Measurements from ENCODE around the gene TRABD. TPM values are rescaled to one million over a fixed set of nuclear protein-coding genes. Genes with fewer than 3 reads are reported as not detected.

The TRABD gene
- polyA plus RNA-seq, 1 donor from 2014 or later, result 31.8 TPM

- no peak overlapping the region for H3K4me3 ChIP-seq (ENCODE audit: low read length)
- H3K4me2 ChIP-seq (ENCODE audit: low read length), result no peak overlapping the region
- no peak overlapping the region for H3K9ac ChIP-seq (ENCODE audit: low read length)
- H3K27ac ChIP-seq (ENCODE audit: low read length), result no peak overlapping the region
- no peaks in the 10 kb centered on the region for H4K20me1 ChIP-seq (ENCODE audit: insufficient read depth)
- H2AFZ ChIP-seq (ENCODE audit: low read depth, low read length), result no peak overlapping the region
- H3K27me3 ChIP-seq (ENCODE audit: insufficient read depth, low read depth, low read length), result no peaks in the 10 kb centered on the region
- H3F3A ChIP-seq (ENCODE audit: insufficient read depth, low read length, poor library complexity, severe bottlenecking), result no peaks in the 10 kb centered on the region
- peaks cover 5% of the 10 kb centered on the region for H3K36me3 ChIP-seq (ENCODE audit: insufficient read depth, low read length)
- TF ChIP-seq SMC3 (conservative IDR thresholded peaks at IDR 0.05; ENCODE audit: poor library complexity) (no peak), EP300 (conservative IDR thresholded peaks at IDR 0.05; ENCODE audit: poor library complexity, severe bottlenecking) (no peak), TAF1 (IDR thresholded peaks at IDR 0.05; ENCODE audit: low read depth) (no peak), MXI1 (conservative IDR thresholded peaks at IDR 0.05; ENCODE audit: poor library complexity, severe bottlenecking) (no peak), RAD21 (conservative IDR thresholded peaks at IDR 0.05) (no peak), EZH2 (IDR thresholded peaks at IDR 0.05; ENCODE audit: borderline replicate concordance, insufficient read depth, low read length, poor library complexity, severe bottlenecking) (no peak), POLR2AphosphoS5 (IDR thresholded peaks at IDR 0.05) (no peak)
- TF ChIP-seq, protein P1, sequence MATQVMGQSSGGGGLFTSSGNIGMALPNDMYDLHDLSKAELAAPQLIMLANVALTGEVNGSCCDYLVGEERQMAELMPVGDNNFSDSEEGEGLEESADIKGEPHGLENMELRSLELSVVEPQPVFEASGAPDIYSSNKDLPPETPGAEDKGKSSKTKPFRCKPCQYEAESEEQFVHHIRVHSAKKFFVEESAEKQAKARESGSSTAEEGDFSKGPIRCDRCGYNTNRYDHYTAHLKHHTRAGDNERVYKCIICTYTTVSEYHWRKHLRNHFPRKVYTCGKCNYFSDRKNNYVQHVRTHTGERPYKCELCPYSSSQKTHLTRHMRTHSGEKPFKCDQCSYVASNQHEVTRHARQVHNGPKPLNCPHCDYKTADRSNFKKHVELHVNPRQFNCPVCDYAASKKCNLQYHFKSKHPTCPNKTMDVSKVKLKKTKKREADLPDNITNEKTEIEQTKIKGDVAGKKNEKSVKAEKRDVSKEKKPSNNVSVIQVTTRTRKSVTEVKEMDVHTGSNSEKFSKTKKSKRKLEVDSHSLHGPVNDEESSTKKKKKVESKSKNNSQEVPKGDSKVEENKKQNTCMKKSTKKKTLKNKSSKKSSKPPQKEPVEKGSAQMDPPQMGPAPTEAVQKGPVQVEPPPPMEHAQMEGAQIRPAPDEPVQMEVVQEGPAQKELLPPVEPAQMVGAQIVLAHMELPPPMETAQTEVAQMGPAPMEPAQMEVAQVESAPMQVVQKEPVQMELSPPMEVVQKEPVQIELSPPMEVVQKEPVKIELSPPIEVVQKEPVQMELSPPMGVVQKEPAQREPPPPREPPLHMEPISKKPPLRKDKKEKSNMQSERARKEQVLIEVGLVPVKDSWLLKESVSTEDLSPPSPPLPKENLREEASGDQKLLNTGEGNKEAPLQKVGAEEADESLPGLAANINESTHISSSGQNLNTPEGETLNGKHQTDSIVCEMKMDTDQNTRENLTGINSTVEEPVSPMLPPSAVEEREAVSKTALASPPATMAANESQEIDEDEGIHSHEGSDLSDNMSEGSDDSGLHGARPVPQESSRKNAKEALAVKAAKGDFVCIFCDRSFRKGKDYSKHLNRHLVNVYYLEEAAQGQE (IDR thresholded peaks at IDR 0.05; ENCODE audit: borderline replicate concordance), result no peak
- TF ChIP-seq, protein P2, sequence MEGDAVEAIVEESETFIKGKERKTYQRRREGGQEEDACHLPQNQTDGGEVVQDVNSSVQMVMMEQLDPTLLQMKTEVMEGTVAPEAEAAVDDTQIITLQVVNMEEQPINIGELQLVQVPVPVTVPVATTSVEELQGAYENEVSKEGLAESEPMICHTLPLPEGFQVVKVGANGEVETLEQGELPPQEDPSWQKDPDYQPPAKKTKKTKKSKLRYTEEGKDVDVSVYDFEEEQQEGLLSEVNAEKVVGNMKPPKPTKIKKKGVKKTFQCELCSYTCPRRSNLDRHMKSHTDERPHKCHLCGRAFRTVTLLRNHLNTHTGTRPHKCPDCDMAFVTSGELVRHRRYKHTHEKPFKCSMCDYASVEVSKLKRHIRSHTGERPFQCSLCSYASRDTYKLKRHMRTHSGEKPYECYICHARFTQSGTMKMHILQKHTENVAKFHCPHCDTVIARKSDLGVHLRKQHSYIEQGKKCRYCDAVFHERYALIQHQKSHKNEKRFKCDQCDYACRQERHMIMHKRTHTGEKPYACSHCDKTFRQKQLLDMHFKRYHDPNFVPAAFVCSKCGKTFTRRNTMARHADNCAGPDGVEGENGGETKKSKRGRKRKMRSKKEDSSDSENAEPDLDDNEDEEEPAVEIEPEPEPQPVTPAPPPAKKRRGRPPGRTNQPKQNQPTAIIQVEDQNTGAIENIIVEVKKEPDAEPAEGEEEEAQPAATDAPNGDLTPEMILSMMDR (IDR thresholded peaks at IDR 0.05; ENCODE audit: poor library complexity, severe bottlenecking), result no peak
- H3K9me3 ChIP-seq (ENCODE audit: low read length), result no peaks in the 10 kb centered on the region
- no peaks in the 10 kb centered on the region for H3K9me2 ChIP-seq (ENCODE audit: insufficient read depth, low read length)
- H3K79me2 ChIP-seq (replicated peaks; ENCODE audit: insufficient read depth, low read length), result peaks cover 3% of the 10 kb centered on the region
These were observed 22.8 kb downstream of the TRABD start for GRCh38 chr22:50208430-50208938.

GRCh38 chr22:50208939-50209892 is 23.5 kb downstream of the TRABD start:
- H4K20me1 ChIP-seq (ENCODE audit: insufficient read depth), result no peaks in the 10 kb centered on the region

More at GRCh38 chr22:50208939-50209892, 23.5 kb downstream of the TRABD start:
- Histone ChIP-seq H3K36me3 (ENCODE audit: insufficient read depth, low read length) (no peaks in the 10 kb centered on the region), H3K27me3 (ENCODE audit: insufficient read depth, low read depth, low read length) (no peaks in the 10 kb centered on the region), H3K79me2 (replicated peaks; ENCODE audit: insufficient read depth, low read length) (no peaks in the 10 kb centered on the region), H3K27ac (ENCODE audit: low read length) (no peak overlapping the region), H3K9me2 (ENCODE audit: insufficient read depth, low read length) (no peaks in the 10 kb centered on the region), H3K9me3 (ENCODE audit: low read length) (no peaks in the 10 kb centered on the region), H3K4me3 (ENCODE audit: low read length) (no peak overlapping the region), H3K4me2 (ENCODE audit: low read length) (no peak overlapping the region), H3F3A (ENCODE audit: insufficient read depth, low read length, poor library complexity, severe bottlenecking) (no peaks in the 10 kb centered on the region), H2AFZ (ENCODE audit: low read depth, low read length) (no peak overlapping the region), H3K9ac (ENCODE audit: low read length) (no peak overlapping the region)
- TF ChIP-seq MXI1 (conservative IDR thresholded peaks at IDR 0.05; ENCODE audit: poor library complexity, severe bottlenecking) (no peak), SMC3 (conservative IDR thresholded peaks at IDR 0.05; ENCODE audit: poor library complexity) (no peak), POLR2AphosphoS5 (IDR thresholded peaks at IDR 0.05) (no peak), EP300 (conservative IDR thresholded peaks at IDR 0.05; ENCODE audit: poor library complexity, severe bottlenecking) (no peak)
- TF ChIP-seq, protein P1 (IDR thresholded peaks at IDR 0.05; ENCODE audit: borderline replicate concordance), result no peak

Data from neural cell (in vitro differentiated cells).